ENCODE measurements around the gene DDR1.

Gene DDR1

DNA sequence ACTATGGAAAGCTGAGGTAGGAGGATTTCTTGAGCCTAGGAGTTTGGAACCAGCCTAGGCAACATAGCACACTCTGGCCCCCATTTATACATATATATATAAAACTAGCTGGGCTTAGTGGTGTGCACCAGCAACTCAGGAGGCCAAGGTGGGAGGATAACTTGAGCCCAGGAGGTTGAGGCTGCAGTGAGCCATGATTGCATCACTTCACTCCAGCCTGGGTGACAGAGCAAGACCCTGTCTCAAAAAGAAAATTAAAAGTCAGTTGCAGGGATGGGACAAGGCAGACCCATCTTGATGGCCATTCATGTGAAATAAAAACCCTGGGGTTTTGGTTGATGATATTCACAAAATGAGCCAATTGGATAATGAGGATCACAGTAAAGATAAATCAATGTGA, 17.1 kb downstream of the DDR1 start:
- TF ChIP-seq FOXP2 (optimal IDR thresholded peaks at IDR 0.05; ENCODE audit: borderline replicate concordance, extremely low read depth, extremely low read length, insufficient read depth) (no peak), TAF1 (IDR thresholded peaks at IDR 0.05; ENCODE audit: borderline replicate concordance, insufficient read depth, low read length) (no peak), SIN3A (IDR thresholded peaks at IDR 0.05; ENCODE audit: borderline replicate concordance, insufficient read depth, low read length) (no peak), POLR2AphosphoS5 (IDR thresholded peaks at IDR 0.05; ENCODE audit: low read depth, low read length) (no peak)
- TF ChIP-seq, protein P1, sequence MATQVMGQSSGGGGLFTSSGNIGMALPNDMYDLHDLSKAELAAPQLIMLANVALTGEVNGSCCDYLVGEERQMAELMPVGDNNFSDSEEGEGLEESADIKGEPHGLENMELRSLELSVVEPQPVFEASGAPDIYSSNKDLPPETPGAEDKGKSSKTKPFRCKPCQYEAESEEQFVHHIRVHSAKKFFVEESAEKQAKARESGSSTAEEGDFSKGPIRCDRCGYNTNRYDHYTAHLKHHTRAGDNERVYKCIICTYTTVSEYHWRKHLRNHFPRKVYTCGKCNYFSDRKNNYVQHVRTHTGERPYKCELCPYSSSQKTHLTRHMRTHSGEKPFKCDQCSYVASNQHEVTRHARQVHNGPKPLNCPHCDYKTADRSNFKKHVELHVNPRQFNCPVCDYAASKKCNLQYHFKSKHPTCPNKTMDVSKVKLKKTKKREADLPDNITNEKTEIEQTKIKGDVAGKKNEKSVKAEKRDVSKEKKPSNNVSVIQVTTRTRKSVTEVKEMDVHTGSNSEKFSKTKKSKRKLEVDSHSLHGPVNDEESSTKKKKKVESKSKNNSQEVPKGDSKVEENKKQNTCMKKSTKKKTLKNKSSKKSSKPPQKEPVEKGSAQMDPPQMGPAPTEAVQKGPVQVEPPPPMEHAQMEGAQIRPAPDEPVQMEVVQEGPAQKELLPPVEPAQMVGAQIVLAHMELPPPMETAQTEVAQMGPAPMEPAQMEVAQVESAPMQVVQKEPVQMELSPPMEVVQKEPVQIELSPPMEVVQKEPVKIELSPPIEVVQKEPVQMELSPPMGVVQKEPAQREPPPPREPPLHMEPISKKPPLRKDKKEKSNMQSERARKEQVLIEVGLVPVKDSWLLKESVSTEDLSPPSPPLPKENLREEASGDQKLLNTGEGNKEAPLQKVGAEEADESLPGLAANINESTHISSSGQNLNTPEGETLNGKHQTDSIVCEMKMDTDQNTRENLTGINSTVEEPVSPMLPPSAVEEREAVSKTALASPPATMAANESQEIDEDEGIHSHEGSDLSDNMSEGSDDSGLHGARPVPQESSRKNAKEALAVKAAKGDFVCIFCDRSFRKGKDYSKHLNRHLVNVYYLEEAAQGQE (IDR thresholded peaks at IDR 0.05; ENCODE audit: insufficient read depth in 1 of 2, low read depth in 2 of 2, low read length in 2 of 2): no peak

DNA sequence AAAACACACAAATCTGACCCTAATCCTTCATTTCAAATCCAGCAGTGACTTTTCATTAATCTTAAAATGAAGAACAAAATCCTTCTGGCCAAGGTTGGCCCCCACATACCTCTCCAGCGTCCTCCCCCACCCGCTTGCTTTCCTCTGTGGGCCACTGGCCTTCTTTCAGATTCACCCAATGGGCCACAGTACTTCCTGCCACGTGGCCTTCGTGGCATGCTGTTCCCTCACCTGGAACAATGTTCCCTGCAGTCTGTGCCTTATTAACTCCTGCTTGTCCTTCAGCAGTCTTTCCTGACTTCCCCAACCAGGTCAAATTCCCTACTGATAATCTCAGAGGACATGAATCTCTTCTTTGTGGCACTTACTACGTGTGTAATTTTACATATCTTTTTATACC, 18.4 kb downstream of the DDR1 start:
- TF ChIP-seq FOXP2 (optimal IDR thresholded peaks at IDR 0.05; ENCODE audit: borderline replicate concordance, extremely low read depth, extremely low read length, insufficient read depth) (no peak), SIN3A (IDR thresholded peaks at IDR 0.05; ENCODE audit: borderline replicate concordance, insufficient read depth, low read length) (no peak), TAF1 (IDR thresholded peaks at IDR 0.05; ENCODE audit: borderline replicate concordance, insufficient read depth, low read length) (no peak), POLR2AphosphoS5 (IDR thresholded peaks at IDR 0.05; ENCODE audit: low read depth, low read length) (no peak)
- TF ChIP-seq, protein P1 (IDR thresholded peaks at IDR 0.05; ENCODE audit: insufficient read depth in 1 of 2, low read depth in 2 of 2, low read length in 2 of 2): no peak

DNA sequence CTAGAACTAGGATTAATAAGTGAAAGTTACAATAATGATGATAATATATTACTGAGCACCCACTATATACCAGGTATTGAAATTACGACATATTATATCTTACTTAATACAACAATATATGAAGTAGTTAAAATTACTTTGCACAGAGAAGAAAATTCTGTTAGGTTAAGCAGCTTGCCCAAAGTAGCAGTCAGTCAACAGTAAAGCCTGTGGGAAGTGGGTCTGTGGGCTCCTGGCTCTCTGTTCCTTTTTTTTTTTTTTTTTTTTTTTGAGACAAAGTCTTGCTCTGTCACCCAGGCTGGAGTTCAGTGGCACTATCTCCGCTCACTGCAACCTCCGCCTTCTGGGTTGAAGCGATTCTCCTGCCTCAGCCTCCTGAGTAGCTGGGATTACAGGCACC, 18.9 kb downstream of the DDR1 start:
- TF ChIP-seq POLR2AphosphoS5 (IDR thresholded peaks at IDR 0.05; ENCODE audit: low read depth, low read length): no peak
- TF ChIP-seq SIN3A (IDR thresholded peaks at IDR 0.05; ENCODE audit: borderline replicate concordance, insufficient read depth, low read length): no peak
- TF ChIP-seq, protein P1 (IDR thresholded peaks at IDR 0.05; ENCODE audit: insufficient read depth in 1 of 2, low read depth in 2 of 2, low read length in 2 of 2): no peak
- no peak for TF ChIP-seq FOXP2 (optimal IDR thresholded peaks at IDR 0.05; ENCODE audit: borderline replicate concordance, extremely low read depth, extremely low read length, insufficient read depth)
- TF ChIP-seq TAF1 (IDR thresholded peaks at IDR 0.05; ENCODE audit: borderline replicate concordance, insufficient read depth, low read length): no peak

DNA sequence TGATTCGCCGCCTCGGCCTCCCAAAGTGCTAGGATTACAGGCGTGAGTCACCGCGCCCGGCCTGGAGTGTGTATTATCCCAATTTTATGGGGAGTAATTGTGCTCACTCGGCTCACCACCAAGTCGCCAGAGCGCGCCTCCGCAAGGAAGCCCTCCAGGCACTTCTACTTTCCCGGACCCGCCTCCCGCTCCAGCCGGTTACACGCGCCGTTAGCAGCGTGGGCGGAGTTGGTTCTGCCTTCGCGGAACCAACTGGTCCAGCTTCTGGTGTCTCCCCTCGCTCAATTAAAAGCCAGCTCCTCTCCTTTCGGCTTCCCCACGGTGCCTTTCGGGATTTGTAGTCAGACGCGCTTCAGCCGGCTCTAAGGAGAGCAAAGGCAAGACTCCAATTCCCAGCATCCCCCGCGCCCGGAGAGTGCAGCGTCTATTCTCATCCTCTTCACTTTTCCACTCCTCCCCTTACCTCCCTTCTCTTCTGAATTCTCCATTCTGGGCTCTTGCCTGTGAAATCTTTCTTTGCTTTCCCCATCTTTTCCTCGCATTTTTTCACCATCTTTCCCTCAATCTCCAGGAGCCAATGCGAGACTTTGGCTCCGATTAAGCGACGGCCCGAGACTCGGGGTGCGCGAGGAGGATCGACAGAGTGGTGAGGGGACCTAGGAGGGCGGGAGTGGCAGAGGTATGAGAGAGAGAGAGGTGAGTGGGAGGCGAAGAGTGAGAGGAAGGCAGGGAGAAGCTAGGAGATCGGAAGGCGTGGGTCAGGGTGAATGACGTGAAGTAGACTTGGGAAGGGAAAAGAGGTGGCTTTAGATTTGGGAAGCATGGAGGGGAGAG, 23.7 kb downstream of the DDR1 start, which contains the start of gene GTF2H4:
TSS of gene GTF2H4 (plus strand) at position 450 of the 834 bp plus-strand sequence.
- TF ChIP-seq, protein P1 (IDR thresholded peaks at IDR 0.05; ENCODE audit: insufficient read depth in 1 of 2, low read depth in 2 of 2, low read length in 2 of 2): 0 out of 4 replicates have a peak, but pooled peaks have one; percentile 23 to 46
- TF ChIP-seq POLR2AphosphoS5 (IDR thresholded peaks at IDR 0.05; ENCODE audit: low read depth, low read length) (no peak), SIN3A (IDR thresholded peaks at IDR 0.05; ENCODE audit: borderline replicate concordance, insufficient read depth, low read length) (no peak), FOXP2 (optimal IDR thresholded peaks at IDR 0.05; ENCODE audit: borderline replicate concordance, extremely low read depth, extremely low read length, insufficient read depth) (peak; percentile 45), TAF1 (IDR thresholded peaks at IDR 0.05; ENCODE audit: borderline replicate concordance, insufficient read depth, low read length) (no peak)
